Activated naive CD4-positive, alpha-beta T cell treated with anti-CD3 and anti-CD28 coated beads for 36 hours (primary cell): Measurements from ENCODE around the gene NFIL3. TPM values are rescaled to one million over a fixed set of nuclear protein-coding genes. Genes with fewer than 3 reads are reported as not detected.

ENCODE experiments used
- CTCF ChIA-PET: fragments of 350-600 bp; sonication (Branson Sonifier 250); formaldehyde crosslinking; loops from one replicate; lab custom pipeline; 2021; ENCODE audit warnings: antibody characterized with exemption; lab: Charles Lee
- DNase-seq: peaks from one replicate; pipeline ENCODE4 v3.0.0-alpha.2; 2020
- H3K27ac Mint-ChIP-seq: one replicate; pipeline ENCODE4 v1.8.0; 2021; ENCODE audit warnings: mild to moderate bottlenecking, mixed read lengths
- H3K27me3 Mint-ChIP-seq: one replicate; pipeline ENCODE4 v1.8.0; 2021; ENCODE audit warnings: low read depth, mixed read lengths
- H3K36me3 Mint-ChIP-seq: one replicate; pipeline ENCODE4 v1.8.0; 2021; ENCODE audit warnings: low read depth, mixed read lengths
- H3K4me1 Mint-ChIP-seq: one replicate; pipeline ENCODE4 v1.8.0; 2021; ENCODE audit warnings: low read depth, mixed read lengths
- H3K4me3 Mint-ChIP-seq: one replicate; pipeline ENCODE4 v1.8.0; 2021; ENCODE audit warnings: mild to moderate bottlenecking, moderate library complexity, mixed read lengths
- H3K9me3 Mint-ChIP-seq: one replicate; pipeline ENCODE4 v1.8.0; 2021; ENCODE audit warnings: mixed read lengths
- intact Hi-C: fragments of 100-400 bp; cut with micrococcal nuclease; formaldehyde crosslinking; loops from one replicate; pipeline ENCODE4 v1.15.1; 2023
- total RNA-seq, 2 experiments: library from RNA; stranded (reverse); gene quantifications; one replicate each; pipeline ENCODE4 v1.2.3, GENCODE V29; 2021

Gene NFIL3
- total RNA-seq, 2 experiments from 2014 or later = 56.4 to 58.5 TPM

DNA sequence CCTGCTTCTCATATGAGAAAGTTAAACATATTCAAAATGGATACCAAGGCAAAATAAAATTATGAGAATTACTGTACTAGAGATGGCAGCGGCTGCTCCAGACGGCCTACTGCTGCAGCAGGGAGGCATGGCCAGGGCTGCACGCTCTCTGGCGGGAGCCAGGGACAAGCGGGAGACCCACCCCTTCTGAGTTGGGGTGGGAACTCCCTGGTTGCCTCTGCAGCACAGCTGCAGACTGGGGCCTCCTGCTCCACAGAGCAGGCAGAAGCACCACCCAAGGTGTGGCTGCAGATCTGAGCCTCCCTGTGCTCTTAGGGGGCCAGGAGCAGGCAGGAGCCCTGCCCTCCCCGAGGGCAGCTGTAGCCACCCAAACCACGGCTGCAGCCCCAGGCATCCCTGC lies 59.6 kb downstream of the NFIL3 start:
- Mint-ChIP-seq H3K4me3 (no peak overlapping the region), H3K27me3 (no peaks in the 10 kb centered on the region), H3K36me3 (peaks cover 5% of the 10 kb centered on the region), H3K9me3 (peaks cover 2% of the 10 kb centered on the region), H3K27ac (no peak overlapping the region), H3K4me1 (peaks cover 25% of the 10 kb centered on the region)
- CTCF ChIA-PET = no interaction called here
- DNase-seq = no peak
- intact Hi-C loops = no loop called here

DNA sequence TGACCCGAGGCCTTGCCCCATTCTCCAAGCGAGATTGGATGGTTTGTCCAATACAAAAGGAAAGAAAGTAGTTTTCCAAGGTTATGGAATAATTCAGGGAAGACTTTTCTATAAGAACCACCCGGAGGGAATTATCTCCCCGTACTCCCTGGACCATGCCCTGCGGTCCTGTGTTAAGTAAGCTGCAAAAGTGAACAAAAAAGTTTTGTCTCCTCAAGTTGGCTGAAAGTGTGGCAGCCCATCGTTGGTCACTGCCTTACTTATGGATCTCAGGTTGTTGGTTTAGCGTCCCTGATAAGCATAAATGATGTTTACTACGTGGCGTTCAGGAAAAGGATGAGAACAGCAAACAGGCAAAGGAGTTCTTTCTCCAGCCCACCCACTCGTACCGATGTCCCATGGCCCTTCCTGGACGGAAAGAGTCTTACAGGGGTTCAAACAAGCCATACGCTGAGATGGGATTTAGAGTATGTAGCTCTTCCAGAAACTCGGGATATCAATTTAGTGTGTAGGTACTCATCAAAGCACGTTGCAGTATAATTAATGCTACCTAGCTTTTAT lies 61.5 kb downstream of the NFIL3 start:
- peaks cover 6% of the 10 kb centered on the region for H3K36me3 Mint-ChIP-seq
- CTCF ChIA-PET = interaction anchor here (2.3 kb wide), 1 partner anchor 64 kb away, joined by 7 read pairs; no protein-coding TSS in a partner anchor

DNA sequence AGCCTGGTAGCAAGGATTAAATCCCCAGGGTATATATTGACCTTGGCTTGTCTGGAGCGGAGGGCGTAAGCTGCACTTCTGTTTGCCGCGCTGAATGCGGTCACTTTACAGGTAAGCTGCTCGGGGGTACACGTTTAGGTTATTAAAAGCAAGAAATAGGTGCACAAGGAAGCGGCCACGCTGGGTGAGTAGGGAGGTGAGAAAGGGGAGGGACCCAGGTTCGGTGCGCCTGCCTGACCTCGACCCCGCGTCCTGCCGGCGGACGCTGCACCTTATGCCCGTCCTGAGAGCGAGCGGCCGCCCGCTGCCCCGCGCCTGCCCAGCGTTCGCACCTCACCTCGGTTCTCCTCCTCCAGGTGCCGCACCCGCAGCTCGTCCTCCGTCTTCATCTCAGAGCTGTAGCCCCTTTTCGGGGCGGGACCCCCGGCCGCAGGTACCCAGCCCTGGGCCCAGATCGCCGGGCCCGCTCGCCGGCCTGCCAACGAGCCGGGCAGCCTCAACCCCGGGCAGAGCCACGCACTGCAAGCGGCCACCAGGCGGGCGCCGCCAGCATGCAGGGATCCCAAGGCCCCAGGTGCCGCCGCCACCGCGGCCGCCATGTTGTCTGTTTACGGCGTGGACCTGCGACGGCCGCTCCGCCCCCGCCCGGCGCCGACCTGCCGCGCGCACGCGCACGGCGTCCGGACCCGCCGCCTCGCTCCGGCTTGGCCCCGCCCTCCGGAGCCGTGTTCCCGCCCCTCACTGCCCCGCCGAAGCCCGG lies 62.2 kb downstream of the NFIL3 start, which contains the start of gene AUH:
Gene AUH, minus strand, starts transcription at position 628 of the 760 bp plus-strand sequence. Its CDS starts 29 bp downstream, at position 599.
- CTCF ChIA-PET = interaction anchor here (1.0 to 2.3 kb wide), 8 partner anchors 22 to 327 kb away, joined by 3 to 7 read pairs (median 4); no protein-coding TSS in a partner anchor
- Mint-ChIP-seq H3K27me3 (no peaks in the 10 kb centered on the region), H3K27ac (peak within 1 kb of the TSS; percentile 79), H3K4me1 (peaks cover 44% of the 10 kb centered on the region), H3K4me3 (peak within 1 kb of the TSS; percentile 91), H3K9me3 (peaks cover 2% of the 10 kb centered on the region), H3K36me3 (peaks cover 9% of the 10 kb centered on the region)
- intact Hi-C loops = no loop called here
- DNase-seq = peak; percentile 85

More for the DNA sequence above, 61.5 kb downstream of the NFIL3 start:
- H3K4me3 Mint-ChIP-seq = peak overlapping the region; percentile 91
- H3K27me3 Mint-ChIP-seq = no peaks in the 10 kb centered on the region
- peaks cover 2% of the 10 kb centered on the region for H3K9me3 Mint-ChIP-seq
- DNase-seq = no peak
- H3K27ac Mint-ChIP-seq = peak overlapping the region; percentile 79
- intact Hi-C loops = no loop called here
- H3K4me1 Mint-ChIP-seq = peaks cover 41% of the 10 kb centered on the region

DNA sequence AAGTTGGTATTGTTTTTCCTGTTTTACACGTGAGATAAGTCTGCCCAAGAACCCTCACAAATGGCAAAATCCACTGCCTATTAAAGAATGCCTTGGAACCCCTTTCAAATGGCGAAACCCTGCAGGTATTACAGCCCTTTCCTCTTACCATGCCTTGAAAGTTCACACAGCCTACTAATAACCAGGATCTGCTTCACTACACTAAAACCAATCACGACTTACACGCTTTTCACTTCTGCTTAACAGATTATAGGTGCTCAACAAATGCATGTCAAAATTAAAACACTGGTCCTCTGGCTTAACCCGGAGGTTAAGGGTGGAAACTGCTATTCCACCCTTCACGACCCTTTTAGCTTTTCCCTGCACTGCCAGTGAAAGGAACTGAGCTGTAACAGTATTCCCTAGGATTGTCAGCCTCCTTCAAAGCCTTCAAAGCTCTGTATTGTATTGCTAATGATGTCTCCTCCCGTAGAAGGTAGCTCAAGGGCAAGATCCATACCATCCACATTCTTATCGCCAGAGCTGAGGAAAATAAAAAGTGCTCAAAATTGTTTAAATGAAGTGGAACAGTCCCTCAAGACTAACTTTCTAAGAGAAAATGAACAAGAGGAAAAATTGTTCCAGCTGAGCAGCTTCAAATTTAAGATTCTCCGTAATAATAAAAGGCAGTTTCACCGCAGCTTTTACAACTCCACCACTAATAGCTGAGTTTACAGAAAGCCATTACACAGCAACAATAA lies 62.9 kb downstream of the NFIL3 start:
- H3K9me3 Mint-ChIP-seq = peaks cover 2% of the 10 kb centered on the region
- CTCF ChIA-PET = interaction anchor here (0.6 to 2.3 kb wide), 10 partner anchors 12 to 326 kb away, joined by 3 to 8 read pairs (median 4); no protein-coding TSS in a partner anchor
- peaks cover 46% of the 10 kb centered on the region for H3K4me1 Mint-ChIP-seq
- H3K36me3 Mint-ChIP-seq = peaks cover 11% of the 10 kb centered on the region
- intact Hi-C loops = no loop called here
- peak overlapping the region; percentile 75 for H3K27ac Mint-ChIP-seq
- no peaks in the 10 kb centered on the region for H3K27me3 Mint-ChIP-seq
- DNase-seq = no peak
- peak overlapping the region; percentile 91 for H3K4me3 Mint-ChIP-seq

DNA sequence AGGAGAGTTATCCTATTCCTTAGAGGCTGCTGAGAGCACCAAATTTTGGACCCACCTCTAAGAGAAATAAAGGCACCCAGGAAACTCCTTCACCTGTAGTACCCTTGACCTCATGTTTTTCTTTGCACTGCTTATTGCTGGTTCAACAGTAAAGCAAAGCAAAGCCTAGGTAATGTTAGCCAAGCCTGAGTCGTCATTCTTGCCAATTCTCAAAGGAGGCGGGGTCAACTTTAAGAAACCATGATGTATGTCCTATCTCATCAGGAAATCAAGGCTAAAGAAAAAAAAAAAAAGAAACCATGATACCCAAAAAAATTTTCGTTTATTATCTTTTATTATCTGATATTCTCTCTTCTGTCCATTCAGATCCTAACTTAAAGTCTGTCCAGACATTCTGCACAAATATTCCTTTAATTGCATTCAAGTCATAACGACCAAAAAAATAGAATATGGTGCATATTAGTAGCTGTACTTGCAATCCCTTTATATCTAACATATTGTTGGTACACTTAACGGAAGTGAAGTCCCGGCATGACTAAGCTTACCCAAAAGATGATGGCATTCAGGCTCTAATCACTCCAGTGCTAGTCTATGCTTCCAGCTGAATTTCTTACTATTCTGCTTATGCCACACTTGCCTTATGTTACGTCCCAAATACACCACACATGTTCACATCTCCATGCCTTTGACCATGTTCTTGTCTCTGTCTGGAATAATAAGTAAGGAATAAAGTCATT lies 63.7 kb downstream of the NFIL3 start:
- peaks cover 15% of the 10 kb centered on the region for H3K36me3 Mint-ChIP-seq
- peak overlapping the region; percentile 54 for H3K27ac Mint-ChIP-seq
- H3K4me3 Mint-ChIP-seq = peak overlapping the region; percentile 91
- no peak for DNase-seq
- H3K4me1 Mint-ChIP-seq = peaks cover 47% of the 10 kb centered on the region
- peaks cover under 1% of the 10 kb centered on the region for H3K9me3 Mint-ChIP-seq
- CTCF ChIA-PET = interaction anchor here (1.0 to 1.9 kb wide), 9 partner anchors 13 to 326 kb away, joined by 3 to 9 read pairs (median 4); no protein-coding TSS in a partner anchor
- intact Hi-C loops = loop anchor here (1.0 to 5.0 kb wide), 11 partner anchors 14 to 352 kb away; partner anchors contain the start of gene NFIL3
- H3K27me3 Mint-ChIP-seq = no peaks in the 10 kb centered on the region

DNA sequence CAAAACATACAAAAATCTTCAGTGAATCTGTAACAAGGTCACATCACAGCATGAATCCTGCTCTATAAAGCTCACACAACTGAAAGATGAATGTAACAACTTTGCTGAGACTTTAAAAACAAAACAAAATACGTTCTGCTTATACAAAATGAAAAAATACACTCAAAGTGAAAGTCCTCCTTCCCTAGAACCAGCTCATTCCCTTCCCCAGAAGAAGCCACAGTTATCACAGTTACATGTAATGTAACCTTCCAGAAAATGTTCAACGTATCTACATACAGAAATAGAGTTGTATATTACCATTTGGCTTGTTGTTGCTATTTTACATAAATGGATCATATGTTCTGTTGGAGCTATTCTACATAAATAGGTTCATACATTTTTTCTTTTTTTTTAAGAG lies 64.5 kb downstream of the NFIL3 start:
- Mint-ChIP-seq H3K4me3 (peak overlapping the region; percentile 34), H3K36me3 (peaks cover 17% of the 10 kb centered on the region), H3K27ac (peak overlapping the region; percentile 75), H3K4me1 (peaks cover 51% of the 10 kb centered on the region), H3K27me3 (no peaks in the 10 kb centered on the region), H3K9me3 (no peaks in the 10 kb centered on the region)
- CTCF ChIA-PET = interaction anchor here (0.6 to 1.9 kb wide), 9 partner anchors 9 to 325 kb away, joined by 3 to 9 read pairs (median 4); no protein-coding TSS in a partner anchor
- intact Hi-C loops = loop anchor here (1.0 to 5.0 kb wide), 11 partner anchors 13 to 353 kb away; partner anchors contain the start of gene NFIL3
- DNase-seq = no peak

Other genes with a start within 250 kb of the NFIL3 start
- 10 to 100 TPM; 13.4 to 14.4 TPM for gene AUH, start 61.9 kb downstream of the NFIL3 start, total RNA-seq